Keratinocyte (primary cell): Measurements from ENCODE around the gene ZNF558.

Experiments
- CTCF ChIP-seq, 3 experiments: IDR thresholded peaks in 1 of 3; conservative IDR thresholded peaks in 1 of 3; optimal IDR thresholded peaks in 1 of 3; 2 replicates in 2 of 3; 3 replicates in 1 of 3; pipeline versions ENCODE3 to v1.5.1; 2011; ENCODE audit warnings: low read length in 3 of 3, mild to moderate bottlenecking in 3 of 3, moderate library complexity in 2 of 3, control low read depth in 1 of 3, inconsistent platforms in 1 of 3; ENCODE audit not compliant: insufficient read depth in 2 of 3; ENCODE audit errors: extremely low read depth in 1 of 3
- EZH2 ChIP-seq: IDR thresholded peaks from one replicate; pipeline ENCODE4 v1.6.1; 2012; ENCODE audit warnings: inconsistent platforms, mild to moderate bottlenecking, low read length, moderate library complexity

DNA sequence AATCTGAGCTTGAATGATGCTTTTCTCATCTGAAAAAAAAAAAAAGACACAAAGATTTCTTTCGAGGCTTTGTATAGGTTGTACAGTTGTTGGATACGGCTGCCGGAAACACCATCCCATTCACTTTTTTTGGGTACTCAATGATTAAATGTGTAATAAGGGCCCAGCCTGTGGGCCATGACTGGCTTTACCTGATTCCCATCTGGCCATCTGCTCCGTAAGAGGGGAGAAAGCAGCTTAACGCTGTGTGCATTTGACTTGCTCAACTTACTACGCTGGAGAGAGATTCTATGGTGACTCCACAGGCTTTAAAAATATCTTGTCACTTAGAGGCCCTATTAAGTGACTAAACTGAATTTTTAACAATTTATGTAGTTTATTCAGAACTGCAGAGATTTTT, 731 bp downstream of the ZNF558 start:
- TF ChIP-seq CTCF (optimal IDR thresholded peaks at IDR 0.05 in 1 of 3, IDR thresholded peaks at IDR 0.05 in 1 of 3, conservative IDR thresholded peaks at IDR 0.05 in 1 of 3; ENCODE audit: extremely low read depth in 1 of 3, insufficient read depth in 2 of 3, low read length in 3 of 3) (no peak), EZH2 (no peak)
